Cardiac muscle cell (in vitro differentiated cells and primary cell): ENCODE data around the gene ZZZ3. TPM values are rescaled to one million over a fixed set of nuclear protein-coding genes. Genes with fewer than 3 reads are reported as not detected.

ENCODE experiments used
- DNase-seq, 2 donors: peaks; one replicate each; pipeline versions ENCODE4 v3.0.0 to v3.0.0-alpha.2; 2010 to 2017; ENCODE audit warnings: low read depth in 1 of 2, low spot score in 1 of 2
- H3K27ac ChIP-seq: fragments of 200-600 bp; sonication (generic); 2 replicates; pipeline ENCODE4 v1.5.1; 2016
- H3K27me3 ChIP-seq: fragments of 200-600 bp; sonication (generic); 2 replicates; pipeline ENCODE4 v1.6.0; 2016; ENCODE audit warnings: control low read depth
- H3K36me3 ChIP-seq: fragments of 200-600 bp; sonication (generic); 2 replicates; pipeline ENCODE4 v1.5.1; 2016; ENCODE audit warnings: control low read depth
- H3K4me1 ChIP-seq: fragments of 200-600 bp; sonication (generic); 2 replicates; pipeline ENCODE4 v1.8.1; 2017; ENCODE audit warnings: low read depth, mild to moderate bottlenecking, mixed run types
- H3K4me3 ChIP-seq: fragments of 200-600 bp; sonication (generic); 2 replicates; pipeline ENCODE4 v1.5.1; 2016; ENCODE audit warnings: mild to moderate bottlenecking
- H3K9me3 ChIP-seq: fragments of 200-600 bp; sonication (generic); 2 replicates; pipeline ENCODE4 v1.5.1; 2017; ENCODE audit warnings: low read depth, mild to moderate bottlenecking, control low read depth
- CTCF ChIP-seq: IDR thresholded peaks from 2 replicates; pipeline ENCODE4 v1.5.1; 2012; ENCODE audit warnings: low read depth, mild to moderate bottlenecking, low read length
- polyA plus RNA-seq: library from polyadenylated mRNA; unstranded; fragments of >200 nt; fragmentation: Nextera tagmentation; extraction: Ambion mirVana; gene quantifications from 2 replicates; pipeline ENCODE4 v1.2.1, GENCODE V29; 2016
- total RNA-seq: library from RNA; depleted of rRNA; stranded (reverse); fragments of >200 nt; gene quantifications from 2 replicates; pipeline ENCODE4 v1.2.3, GENCODE V29; 2016

Gene ZZZ3
- total and polyA plus RNA-seq, 2 experiments from 2014 or later, result 34.6 to 48.6 TPM

DNA sequence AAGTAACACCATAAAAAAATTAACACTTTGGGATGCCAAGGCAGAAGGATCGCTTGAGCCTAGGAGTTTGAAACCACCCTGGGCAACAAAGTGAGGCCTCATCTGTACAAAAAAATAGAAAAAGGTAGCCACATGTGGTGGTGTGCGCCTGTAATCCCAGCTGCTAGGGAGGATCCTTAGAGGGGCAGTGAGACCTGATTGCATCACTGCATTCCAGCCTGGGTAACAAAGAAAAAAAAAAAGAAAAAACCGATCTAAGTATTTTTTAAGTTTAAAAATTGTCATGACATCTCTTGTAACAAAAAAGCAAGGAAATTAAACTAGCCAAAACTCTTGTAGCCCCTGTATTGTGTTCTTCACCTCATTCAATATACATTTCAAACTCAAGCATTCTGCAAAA, 39.5 kb downstream of the ZZZ3 start:
- DNase-seq, result no peak
- no peak overlapping the region for H3K27ac ChIP-seq
- no peak overlapping the region for H3K4me3 ChIP-seq
- H3K27me3 ChIP-seq, result no peaks in the 10 kb centered on the region
- TF ChIP-seq CTCF, result no peak
- H3K36me3 ChIP-seq, result peaks cover 6% of the 10 kb centered on the region
- H3K9me3 ChIP-seq, result no peaks in the 10 kb centered on the region
- no peaks in the 10 kb centered on the region for H3K4me1 ChIP-seq

- H3K36me3 ChIP-seq, result peaks cover 6% of the 10 kb centered on the region
- no peaks in the 10 kb centered on the region for H3K4me1 ChIP-seq
- H3K9me3 ChIP-seq, result no peaks in the 10 kb centered on the region
- no peak overlapping the region for H3K27ac ChIP-seq
- no peaks in the 10 kb centered on the region for H3K27me3 ChIP-seq
- peak in 1 of 2 donors; percentile 60 for DNase-seq
- no peak for TF ChIP-seq CTCF
- H3K4me3 ChIP-seq, result no peak overlapping the region
These were observed 40.3 kb downstream of the ZZZ3 start for GRCh38 chr1:77642196-77642595.

- H3K27ac ChIP-seq, result no peak overlapping the region
- no peak for DNase-seq
- no peaks in the 10 kb centered on the region for H3K9me3 ChIP-seq
- no peaks in the 10 kb centered on the region for H3K4me1 ChIP-seq
- H3K36me3 ChIP-seq, result peaks cover 2% of the 10 kb centered on the region
- no peak for TF ChIP-seq CTCF
- H3K4me3 ChIP-seq, result no peak overlapping the region
- H3K27me3 ChIP-seq, result no peaks in the 10 kb centered on the region
These were observed 42.8 kb downstream of the ZZZ3 start for GRCh38 chr1:77639557-77640069.

- Histone ChIP-seq H3K36me3 (peaks cover 2% of the 10 kb centered on the region), H3K9me3 (no peaks in the 10 kb centered on the region), H3K4me3 (no peak overlapping the region), H3K4me1 (no peaks in the 10 kb centered on the region), H3K27me3 (no peaks in the 10 kb centered on the region), H3K27ac (no peak overlapping the region)
- TF ChIP-seq CTCF, result no peak
- DNase-seq, result peak in 1 of 2 donors; percentile 57
These were observed 43.4 kb downstream of the ZZZ3 start for GRCh38 chr1:77639056-77639455.

DNA sequence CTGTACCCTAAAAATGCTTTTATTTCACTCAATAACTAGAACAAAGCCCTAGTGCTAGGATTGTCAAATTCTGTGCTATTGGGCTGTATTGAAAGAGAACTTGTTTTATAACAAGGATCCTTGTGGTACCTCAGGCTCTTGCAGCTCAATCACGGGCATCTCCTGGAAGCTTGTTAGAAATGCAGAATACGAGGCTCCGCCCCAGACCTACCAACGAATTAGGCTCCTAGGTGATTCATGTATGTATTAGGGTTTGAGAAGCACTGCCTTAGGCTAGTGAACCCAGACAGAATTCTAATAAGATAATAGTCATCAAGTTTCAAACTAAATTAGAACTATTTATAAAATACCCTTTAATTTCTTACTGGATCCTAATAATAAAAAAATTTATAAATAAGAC, 45.6 kb downstream of the ZZZ3 start:
- Histone ChIP-seq H3K4me3 (no peak overlapping the region), H3K36me3 (peaks cover 18% of the 10 kb centered on the region), H3K27ac (no peak overlapping the region), H3K9me3 (no peaks in the 10 kb centered on the region), H3K4me1 (no peaks in the 10 kb centered on the region), H3K27me3 (no peaks in the 10 kb centered on the region)
- DNase-seq, result no peak
- TF ChIP-seq CTCF, result no peak

Other genes with a start within 250 kb of the ZZZ3 start
- 33.5 and 48.4 TPM in 2 replicates for gene USP33, start 77.2 kb upstream of the ZZZ3 start, total RNA-seq
- 43.8 and 60.0 TPM in 2 replicates for gene USP33, start 77.2 kb upstream of the ZZZ3 start, polyA plus RNA-seq
- gene MIGA1, start 97.0 kb upstream of the ZZZ3 start, total RNA-seq, result 4.1 and 7.5 TPM in 2 replicates
- 4.9 and 8.1 TPM in 2 replicates for gene MIGA1, start 97.0 kb upstream of the ZZZ3 start, polyA plus RNA-seq
- gene NEXN, start 206.0 kb upstream of the ZZZ3 start, total RNA-seq, result 18.5 and 42.9 TPM in 2 replicates
- 83.9 and 84.1 TPM in 2 replicates for gene NEXN, start 206.0 kb upstream of the ZZZ3 start, polyA plus RNA-seq